Endometrial microvascular endothelial cells (primary cell): ENCODE data around the gene IKBIP. TPM values are rescaled to one million over a fixed set of nuclear protein-coding genes. Genes with fewer than 3 reads are reported as not detected.
"Not testable (repeated sequence)": the region's sequence is repeated elsewhere in the genome, so short reads cannot be mapped to it uniquely, and the experiment has no call there.

Source experiments
- in situ Hi-C: cut with HindIII; loops from 2 replicates; pipeline ENCODE4 v1.10.0; 2017; ENCODE audit warnings: low sequenced_read_pairs, low pct_unique_long_range_greater_than_20kb; ENCODE audit errors: inconsistent ontology term
- total RNA-seq: library from RNA; depleted of rRNA; stranded (reverse); fragments of >200 nt; gene quantifications from one replicate; pipeline ENCODE4 v1.2.3, GENCODE V29; 2015; ENCODE audit errors: inconsistent ontology term

IKBIP gene
- total RNA-seq, 1 donor from 2014 or later, result 39.9 TPM

GRCh38 chr12:98581101-98581500 is 63.5 kb downstream of the IKBIP start:
- in situ Hi-C loops, result no loop called here

GRCh38 chr12:98580695-98581094 is 63.9 kb downstream of the IKBIP start:
- in situ Hi-C loops, result no loop called here

- in situ Hi-C loops, result no loop called here
These were observed 64.8 kb downstream of the IKBIP start for GRCh38 chr12:98579835-98580234.

- in situ Hi-C loops, result no loop called here
These were observed 65.2 kb downstream of the IKBIP start for GRCh38 chr12:98579347-98579746.

- in situ Hi-C loops, result no loop called here
These were observed 65.8 kb downstream of the IKBIP start for GRCh38 chr12:98578821-98579220.

- in situ Hi-C loops, result no loop called here
These were observed 66.2 kb downstream of the IKBIP start for GRCh38 chr12:98578392-98578791.

- in situ Hi-C loops, result not testable (repeated sequence)
These were observed 67.8 kb downstream of the IKBIP start for GRCh38 chr12:98576795-98577194.

- in situ Hi-C loops, result no loop called here
These were observed 69.6 kb downstream of the IKBIP start for GRCh38 chr12:98575013-98575412.

Other genes starting within 250 kb of the IKBIP start
- gene TMPO, start 129.2 kb downstream of the IKBIP start, total RNA-seq, result 117 TPM
- gene SLC25A3, start 51.1 kb downstream of the IKBIP start, total RNA-seq, result 1,053 TPM
- 13.8 TPM for gene APAF1, start 502 bp upstream of the IKBIP start, total RNA-seq